RPMI7951 (cell line): Measurements from ENCODE around the gene PSMF1. TPM values are rescaled to one million over a fixed set of nuclear protein-coding genes. Genes with fewer than 3 reads are reported as not detected.

Experiments used
- DNase-seq: peaks from one replicate; pipeline ENCODE4 v3.0.0-alpha.2; 2012; ENCODE audit warnings: low read depth
- total RNA-seq: library from RNA; depleted of rRNA; stranded (reverse); fragments of >200 nt; shearing (Covaris generic); gene quantifications from 2 replicates; pipeline ENCODE4 v1.2.3, GENCODE V29; 2014

Gene PSMF1
- total RNA-seq, 1 experiment from 2014 or later: 98.6 TPM

DNA sequence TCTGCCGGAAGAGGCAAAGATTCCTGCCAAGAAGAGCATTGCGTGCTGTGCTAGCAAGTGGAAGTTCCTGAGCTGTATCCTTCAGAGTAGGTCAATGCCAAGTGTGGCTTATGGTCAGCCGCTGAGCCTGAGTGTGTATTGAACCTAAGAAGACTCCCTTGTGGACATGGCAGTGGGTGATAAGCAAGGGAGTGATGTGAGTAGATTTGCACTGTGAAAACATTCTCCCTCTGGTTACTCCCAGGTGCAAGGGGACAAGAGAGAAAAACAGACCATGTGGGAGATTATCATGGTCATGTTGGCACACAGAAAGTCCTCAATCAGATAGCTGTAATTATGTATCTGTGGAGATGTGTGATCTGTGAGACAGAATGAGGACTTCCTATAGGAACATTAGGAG, 72.4 kb downstream of the PSMF1 start:
- no peak for DNase-seq

GRCh38 chr20:1191299-1191698, 72.9 kb downstream of the PSMF1 start:
- DNase-seq: no peak

GRCh38 chr20:1195226-1195625, 76.8 kb downstream of the PSMF1 start:
- no peak for DNase-seq

- DNase-seq: no peak
Measured at GRCh38 chr20:1196634-1197033, 78.2 kb downstream of the PSMF1 start.

GRCh38 chr20:1197801-1198200, 79.4 kb downstream of the PSMF1 start:
- DNase-seq: no peak

DNA sequence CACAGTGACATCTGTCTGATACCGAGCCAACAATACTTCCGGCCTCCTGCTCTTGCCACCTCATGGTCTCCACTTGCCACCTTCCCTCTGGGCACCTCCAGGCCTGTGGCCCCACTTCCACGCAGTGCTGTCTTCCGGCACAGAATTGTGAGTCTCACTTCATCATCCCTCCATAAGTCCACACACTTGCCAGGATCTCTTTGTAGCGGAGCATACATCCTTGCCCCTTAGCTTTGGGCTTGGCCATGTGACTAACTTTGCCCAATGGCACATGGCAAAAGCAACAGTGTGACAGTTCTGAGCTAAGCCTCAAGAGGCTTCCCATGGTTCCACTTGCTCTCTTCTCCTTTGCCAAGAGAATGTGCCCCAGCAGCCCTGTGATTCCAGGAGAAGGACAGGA, 80.3 kb downstream of the PSMF1 start:
- no peak for DNase-seq

- DNase-seq: no peak
Measured at GRCh38 chr20:1199212-1199873, 80.9 kb downstream of the PSMF1 start.

DNA sequence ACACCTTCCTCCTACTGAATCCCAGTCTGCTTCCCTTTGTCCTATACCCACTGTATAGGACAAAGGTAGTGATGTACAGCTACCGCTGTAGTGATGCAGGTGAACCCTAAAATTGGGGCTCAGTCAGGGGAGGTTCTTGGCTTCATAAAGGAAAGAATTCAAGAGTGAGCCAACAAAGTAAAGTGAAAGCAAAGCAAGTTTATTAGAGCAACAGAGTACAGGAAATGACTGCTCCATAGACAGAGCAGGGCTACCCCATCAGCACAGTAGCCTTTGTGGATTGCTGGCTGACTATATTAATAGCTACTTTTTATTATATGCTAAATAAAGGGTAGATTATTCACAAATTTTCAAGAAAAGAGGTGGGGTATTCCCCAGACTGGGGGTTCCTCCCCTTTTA, 81.6 kb downstream of the PSMF1 start:
- no peak for DNase-seq

DNA sequence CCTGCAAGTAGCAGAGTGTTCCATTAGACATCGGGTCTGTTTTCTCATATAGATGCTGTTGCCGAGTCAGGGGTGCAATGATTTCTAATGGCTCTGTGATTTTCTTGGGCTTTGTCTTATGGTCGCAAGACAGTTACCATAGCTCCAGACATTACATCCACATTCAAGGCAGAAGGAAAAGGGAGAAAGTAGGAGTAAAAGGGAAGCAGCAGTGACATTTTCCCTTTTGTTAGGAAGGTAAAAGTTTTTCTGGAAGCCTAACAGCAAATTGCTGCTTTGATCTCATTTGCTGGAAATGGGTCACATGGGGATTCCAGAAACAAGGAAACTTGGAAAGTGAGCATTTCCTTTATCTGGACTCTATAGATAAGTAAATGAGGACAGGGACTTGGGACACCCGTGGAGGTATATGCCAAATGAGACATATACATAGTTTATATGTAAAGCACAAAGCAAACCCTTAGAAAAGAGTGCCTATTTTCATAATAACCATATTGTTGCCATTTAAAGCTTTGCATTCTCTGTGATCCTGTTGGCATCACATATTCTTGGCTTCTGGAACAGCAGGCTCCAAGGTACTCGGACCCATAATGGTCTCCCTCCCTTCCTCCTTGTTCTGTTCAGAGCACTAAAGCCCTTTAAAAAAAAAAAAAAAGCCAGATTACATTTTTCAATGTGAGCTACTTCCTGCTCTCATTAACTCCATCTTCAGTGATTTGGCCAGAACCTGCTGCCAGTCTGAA, 84.5 kb downstream of the PSMF1 start, which contains the start of gene C20orf202:
Gene C20orf202, plus strand, starts transcription at position 693 of the 743 bp plus-strand sequence. CDS start 132 bp downstream, outside the sequence.
- no peak for DNase-seq

GRCh38 chr20:1203630-1204029, 85.2 kb downstream of the PSMF1 start:
- no peak for DNase-seq

DNA sequence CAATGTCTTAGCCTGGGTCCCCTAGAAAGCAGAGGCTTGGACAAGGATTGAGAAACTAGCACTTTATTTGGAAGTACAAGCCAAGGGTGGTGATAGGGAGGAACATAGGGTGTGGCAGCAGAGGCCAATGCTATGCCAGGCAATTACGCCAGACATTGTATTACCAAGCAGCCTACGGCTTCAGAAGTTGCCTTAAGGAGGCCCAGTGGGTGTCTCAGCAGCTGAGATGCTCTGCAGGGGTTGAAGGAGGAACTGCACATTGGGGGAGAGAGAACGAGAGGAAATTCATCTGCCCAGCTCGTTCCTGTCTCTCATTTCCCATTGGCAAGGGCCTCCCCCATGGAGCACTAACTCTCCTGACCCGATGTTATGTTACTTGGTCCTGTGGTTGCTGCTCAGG, 85.7 kb downstream of the PSMF1 start:
- DNase-seq: no peak

GRCh38 chr20:1204576-1204975, 86.2 kb downstream of the PSMF1 start:
- no peak for DNase-seq

DNA sequence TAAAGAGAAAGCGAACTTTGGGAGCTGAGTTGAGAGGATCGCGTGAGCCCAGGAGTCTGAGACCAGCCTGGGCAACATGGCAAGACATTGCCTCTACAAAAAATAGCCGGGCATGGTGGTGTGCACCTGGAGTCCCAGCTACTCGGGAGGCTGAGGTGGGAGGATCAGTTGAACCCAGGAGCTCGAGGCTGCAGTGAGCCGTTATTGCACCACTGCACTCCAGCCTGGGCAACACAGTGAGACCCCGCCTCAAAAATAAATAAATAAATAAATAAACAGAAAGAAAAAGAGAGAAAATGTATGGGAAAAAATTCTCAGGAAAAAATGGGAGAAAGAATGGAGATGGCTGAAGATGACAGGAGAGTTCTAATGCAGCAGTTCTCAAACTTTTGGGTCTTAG, 87.4 kb downstream of the PSMF1 start:
- no peak for DNase-seq

- peak; percentile 25 for DNase-seq
Measured at GRCh38 chr20:1206366-1207148, 88.2 kb downstream of the PSMF1 start.

- no peak for DNase-seq
Measured at GRCh38 chr20:1207293-1207878, 89.0 kb downstream of the PSMF1 start.

DNA sequence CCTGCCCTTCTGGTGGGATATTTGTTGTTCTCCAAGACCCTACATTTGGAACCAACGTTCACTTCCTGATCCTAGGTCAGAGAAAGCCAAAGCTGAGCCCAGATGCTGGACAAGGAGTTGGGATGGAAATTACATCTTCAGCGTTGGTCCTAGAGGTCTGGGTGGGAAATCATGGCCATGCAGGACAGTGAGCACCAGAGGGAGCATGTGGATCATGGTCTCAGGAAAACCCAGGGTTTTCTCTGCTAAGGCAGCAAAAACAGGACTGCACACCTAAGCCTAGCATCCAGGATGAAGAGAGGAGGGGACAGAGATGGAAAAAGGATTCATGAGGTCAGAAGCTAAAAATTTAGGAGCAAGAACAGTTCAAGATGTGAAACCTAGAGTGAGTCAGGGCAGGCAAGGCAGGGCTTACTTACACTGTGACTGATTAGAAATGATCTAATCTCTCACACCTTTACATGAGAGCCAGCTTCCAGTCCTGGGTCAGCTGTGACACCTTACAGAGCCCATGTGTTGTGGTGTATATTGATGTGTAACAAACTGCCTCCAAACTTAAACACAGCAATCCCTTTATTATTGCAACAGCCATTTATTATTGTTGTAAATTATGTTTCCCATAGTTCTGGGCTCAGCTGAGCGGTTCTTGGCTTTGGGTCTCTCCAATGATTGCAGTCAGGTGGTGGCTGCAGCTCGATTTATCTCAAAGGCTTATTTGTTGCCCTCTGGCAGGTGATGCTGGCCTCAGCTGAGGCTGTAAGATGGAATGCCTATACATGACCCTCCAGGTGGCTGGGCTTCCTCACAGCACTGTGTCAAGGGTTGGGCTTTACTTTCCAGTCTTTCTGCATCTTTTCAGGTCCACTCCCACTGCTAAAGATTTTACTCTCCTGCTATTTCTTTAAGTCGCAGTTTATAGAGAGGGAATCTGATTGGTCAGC, 91.3 kb downstream of the PSMF1 start:
- DNase-seq: peak; percentile 33

GRCh38 chr20:1210501-1210900, 92.1 kb downstream of the PSMF1 start:
- no peak for DNase-seq

- no peak for DNase-seq
Measured at GRCh38 chr20:1212023-1212422, 93.6 kb downstream of the PSMF1 start.

DNA sequence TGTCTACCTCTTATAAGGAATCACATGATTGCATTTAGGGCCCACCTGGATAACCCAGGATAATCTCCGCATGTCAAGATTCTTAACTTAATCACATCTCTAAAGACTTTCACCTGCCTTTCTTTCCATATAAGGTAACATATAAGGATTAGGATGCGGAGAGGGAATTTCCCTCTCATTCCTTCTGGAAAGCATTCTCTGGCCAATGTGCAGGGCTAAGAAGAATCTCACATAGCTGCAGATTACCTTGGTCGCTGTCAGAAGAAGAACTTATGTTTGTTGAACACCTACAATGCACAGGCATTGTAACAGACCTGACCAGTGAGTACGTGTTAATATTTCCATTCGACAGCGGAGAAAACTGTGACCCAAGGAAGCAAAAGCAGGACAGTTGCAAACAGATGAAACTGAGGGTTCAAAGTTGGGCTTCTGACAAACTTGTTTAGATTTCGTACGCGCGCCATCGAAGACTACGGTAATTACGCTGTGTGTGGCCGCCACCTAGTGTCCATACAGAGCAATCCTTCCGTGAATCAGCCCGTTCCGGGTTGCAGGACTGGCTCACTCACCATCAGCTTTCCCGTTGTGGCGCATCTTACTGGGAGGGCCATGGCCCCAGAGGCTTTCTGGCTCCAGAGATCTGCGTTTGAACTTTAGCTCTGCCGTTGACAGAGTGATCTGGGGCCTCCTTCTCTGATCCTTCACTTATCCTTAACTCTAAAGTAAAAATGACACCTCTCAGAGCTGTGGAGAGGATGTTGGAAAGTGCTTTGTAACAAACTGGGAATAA, 94.4 kb downstream of the PSMF1 start:
- peak; percentile 79 for DNase-seq

GRCh38 chr20:1214838-1215261, 96.4 kb downstream of the PSMF1 start:
- no peak for DNase-seq
